ENCODE results near the gene OR2T34.
"Not testable (repeated sequence)": the region's sequence is repeated elsewhere in the genome, so short reads cannot be mapped to it uniquely, and the experiment has no call there.

Gene OR2T34

GRCh38 chr1:248547383-248547782 lies 27.2 kb downstream of the OR2T34 start:
- not testable (repeated sequence) for DNase-seq

GRCh38 chr1:248537449-248537848 lies 37.1 kb downstream of the OR2T34 start:
- DNase-seq, result not testable (repeated sequence)
